ENCODE results near the gene SLC6A3. TPM values are rescaled to one million over a fixed set of nuclear protein-coding genes. Genes with fewer than 3 reads are reported as not detected.

Gene SLC6A3
- total and polyA plus RNA-seq, 9 of the 15 experiments (the other 6 are each of a cell fraction or from before 2014, with no cell fraction given) = not detected

- peaks cover 46 to 93% of the 10 kb centered on the region in 2 experiments for H3K27me3 ChIP-seq (ENCODE audit: control insufficient read depth in 2 of 2, insufficient read depth in 2 of 2, low read length in 2 of 2)
- H3K4me1 ChIP-seq (replicated peaks in 1 of 2; ENCODE audit: control insufficient read depth in 2 of 2, insufficient read depth in 2 of 2, low read length in 2 of 2) = peaks cover 0 to 2% of the 10 kb centered on the region in 2 experiments; a peak in 1 of 5 replicates
- no peak overlapping the region for H3K4me2 ChIP-seq (ENCODE audit: insufficient read depth, low read length)
- H3K27ac ChIP-seq (ENCODE audit: extremely low read depth, low read depth, low read length) = no peak overlapping the region
- no peak for TF ChIP-seq NCOA6 (IDR thresholded peaks at IDR 0.05)
- TF ChIP-seq MAX (CRISPR knock-in tag; IDR thresholded peaks at IDR 0.05) = 0 out of 2 replicates have a peak, but pooled peaks have one; percentile 21
- no peak for TF ChIP-seq FOXO4 (CRISPR knock-in tag; IDR thresholded peaks at IDR 0.05)
- no peak for TF ChIP-seq ZNF561 (CRISPR knock-in tag; conservative IDR thresholded peaks at IDR 0.05)
- intact Hi-C loops (cut with micrococcal nuclease) (no loop called here), in situ Hi-C loops (cut with MboI) (no loop called here)
- 0% methylated on average over 11 of the region's 11 CpGs for WGBS (ENCODE audit: insufficient coverage, low coverage, missing lambda C conversion rate)
- ATAC-seq = no peak
- peaks cover 20% of the 10 kb centered on the region for H4K20me1 ChIP-seq (replicated peaks; ENCODE audit: control insufficient read depth, insufficient read depth, low read length)
- no peak for DNase-seq (ENCODE audit: extremely low read depth in 1 of 4, low spot score in 3 of 4)
- H3K36me3 ChIP-seq (ENCODE audit: control insufficient read depth, insufficient read depth, low read length) = no peaks in the 10 kb centered on the region
- no peaks in the 10 kb centered on the region for H3K79me2 ChIP-seq (ENCODE audit: control insufficient read depth, insufficient read depth, low read length)
- H3K9me3 ChIP-seq (replicated peaks; ENCODE audit: control insufficient read depth, insufficient read depth, low read depth, low read length) = no peaks in the 10 kb centered on the region
- no peaks in the 10 kb centered on the region for H3K9me1 ChIP-seq (ENCODE audit: control insufficient read depth, insufficient read depth, low read length)
- no peak overlapping the region for H3K4me3 ChIP-seq
- no peak for FAIRE-seq
- H3K9ac ChIP-seq (ENCODE audit: insufficient read depth in 1 of 2, low read depth in 2 of 2, low read length in 2 of 2) = no peak overlapping the region; a peak in 1 of 4 replicates
- ChIA-PET POLR2A (no interaction called here), CTCF (ENCODE audit: low intra/inter-chr PET ratio) (no interaction called here)
- BruUV-seq (replicated peaks) = no TSS peak
- no peak overlapping the region for H2AFZ ChIP-seq (ENCODE audit: low read depth, low read length)
Measured at GRCh38 chr5:1391691-1392090, 53.5 kb downstream of the SLC6A3 start.
